Glomerular visceral epithelial cell (primary cell): ENCODE results near the gene ADD3.

Experiments used
- DNase-seq: peaks from one replicate; pipeline ENCODE4 v3.0.0-alpha.2; 2016; ENCODE audit errors: extremely low spot score

Gene ADD3

DNA sequence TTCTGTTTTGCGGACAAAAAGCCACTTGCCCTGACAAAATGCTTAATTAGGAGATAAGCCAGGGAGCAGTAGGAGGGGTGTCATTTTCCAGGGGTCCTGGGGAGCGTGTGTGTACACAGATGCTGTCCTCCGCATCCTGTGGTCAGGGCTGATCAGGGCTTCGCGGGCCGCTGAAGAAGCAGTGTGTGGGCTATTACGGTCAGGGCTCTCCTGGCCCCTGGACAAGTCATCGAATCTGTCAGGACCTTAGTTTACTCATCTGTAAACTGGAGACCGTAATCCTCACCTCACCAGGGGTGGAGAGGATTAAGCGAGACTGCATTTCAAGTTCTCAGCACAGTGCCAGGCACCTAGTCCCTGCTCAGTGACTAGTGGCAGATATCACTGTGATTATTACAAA, 173.7 kb downstream of the ADD3 start:
- DNase-seq, result no peak

DNA sequence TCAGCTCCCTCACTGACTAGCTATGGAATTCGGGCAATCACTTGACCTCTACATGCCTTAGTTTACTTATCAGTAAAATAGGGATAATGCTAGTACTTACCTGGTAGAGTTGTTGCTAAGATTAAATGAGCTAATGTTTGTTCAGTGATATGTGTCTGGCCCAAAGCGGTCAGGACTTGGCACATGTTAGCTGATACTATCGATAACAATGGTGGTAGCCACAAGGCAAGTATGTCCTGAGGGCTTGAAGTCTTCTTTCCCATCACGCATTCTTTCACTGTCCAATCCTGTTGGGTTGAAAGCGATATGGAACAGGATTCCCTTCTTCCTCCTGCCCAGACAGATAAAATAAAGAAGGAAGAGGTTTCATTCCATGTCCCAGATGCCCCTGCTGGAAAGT, 174.1 kb downstream of the ADD3 start:
- no peak for DNase-seq

DNA sequence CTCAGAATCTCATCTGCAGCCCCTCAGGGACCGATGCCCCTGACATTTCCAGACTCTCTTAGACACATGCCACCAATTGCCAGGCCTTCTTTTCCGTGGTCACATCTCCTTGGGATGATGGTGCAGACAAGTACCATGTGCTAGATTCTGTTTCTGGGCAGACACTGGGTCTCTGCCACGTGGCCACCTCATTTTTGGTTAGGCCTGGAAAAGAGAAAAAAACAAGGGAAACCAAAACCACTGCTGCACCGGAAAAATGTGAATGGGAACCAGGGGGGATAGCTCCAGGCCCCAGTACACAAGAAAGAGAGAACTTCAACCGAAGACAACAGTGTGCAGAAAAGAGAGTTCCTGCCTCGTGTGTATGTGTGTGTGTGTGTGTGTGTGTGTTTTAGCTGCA, 176.6 kb downstream of the ADD3 start:
- DNase-seq, result no peak
